Liver (tissue), 9 donors: ENCODE measurements around the gene CDK5R2. TPM values are rescaled to one million over a fixed set of nuclear protein-coding genes. Genes with fewer than 3 reads are reported as not detected.

ENCODE experiments used
- DNase-seq: peaks from one replicate; pipeline ENCODE4 v3.0.0-alpha.2; 2017; ENCODE audit warnings: low spot score
- H3K27ac ChIP-seq, 2 donors: one replicate each; pipeline ENCODE4 v1.7.0; 2013; ENCODE audit warnings: inconsistent platforms in 2 of 2, low read length in 2 of 2, control low read depth in 1 of 2, low read depth in 1 of 2, mild to moderate bottlenecking in 1 of 2
- H3K27me3 ChIP-seq, 4 donors: one replicate each; pipeline versions ENCODE4 v1.6.1 to v1.7.0; 2013; ENCODE audit warnings: low read length in 3 of 4, inconsistent platforms in 1 of 4, mild to moderate bottlenecking in 1 of 4, moderate library complexity in 1 of 4; ENCODE audit not compliant: control insufficient read depth in 4 of 4, insufficient read depth in 4 of 4
- H3K36me3 ChIP-seq, 4 donors: one replicate each; pipeline versions ENCODE4 v1.6.1 to v1.7.0; 2013; ENCODE audit warnings: low read length in 3 of 4, mild to moderate bottlenecking in 3 of 4, low read depth in 1 of 4, moderate library complexity in 1 of 4; ENCODE audit not compliant: control insufficient read depth in 4 of 4, insufficient read depth in 3 of 4
- H3K4me1 ChIP-seq, 4 donors: one replicate each; pipeline versions ENCODE4 v1.6.1 to v1.7.0; 2013; ENCODE audit warnings: low read length in 3 of 4, mild to moderate bottlenecking in 3 of 4, moderate library complexity in 1 of 4; ENCODE audit not compliant: control insufficient read depth in 4 of 4, insufficient read depth in 4 of 4
- H3K4me3 ChIP-seq, 3 donors: one replicate each; pipeline versions ENCODE4 v1.6.1 to v1.7.0; 2013; ENCODE audit warnings: low read length in 3 of 3, control low read depth in 1 of 3, low read depth in 1 of 3, mild to moderate bottlenecking in 1 of 3
- H3K9ac ChIP-seq, 2 donors: one replicate each; pipeline ENCODE4 v1.7.0; 2013; ENCODE audit warnings: low read length in 2 of 2, mild to moderate bottlenecking in 2 of 2, moderate library complexity in 2 of 2, control low read depth in 1 of 2, low read depth in 1 of 2
- H3K9me3 ChIP-seq, 4 donors: one replicate each; pipeline versions ENCODE4 v1.6.1 to v1.7.0; 2013; ENCODE audit warnings: low read length in 3 of 4; ENCODE audit not compliant: control insufficient read depth in 4 of 4
- EGR1 ChIP-seq, 2 donors: IDR thresholded peaks; 2 replicates each; pipeline ENCODE4 v1.6.1; 2016 to 2018; ENCODE audit warnings: antibody characterized with exemption in 2 of 2, low read depth in 2 of 2
- FOXA1 ChIP-seq: IDR thresholded peaks from 2 replicates; pipeline ENCODE4 v1.6.1; 2016; ENCODE audit warnings: antibody characterized with exemption
- GABPA ChIP-seq, 2 donors: IDR thresholded peaks in 1 of 2; conservative IDR thresholded peaks in 1 of 2; 2 replicates each; pipeline ENCODE4 v1.6.1; 2016; ENCODE audit warnings: antibody characterized with exemption in 2 of 2, mild to moderate bottlenecking in 1 of 2, moderate library complexity in 1 of 2
- HNF4A ChIP-seq, 2 donors: conservative IDR thresholded peaks; 2 replicates each; pipeline ENCODE4 v1.6.1; 2016; ENCODE audit warnings: antibody characterized with exemption in 2 of 2, mild to moderate bottlenecking in 2 of 2
- JUND ChIP-seq, 2 donors: IDR thresholded peaks; 2 replicates each; pipeline ENCODE4 v1.6.1; 2016; ENCODE audit warnings: antibody characterized with exemption in 2 of 2
- NR2F2 ChIP-seq: IDR thresholded peaks from 2 replicates; pipeline ENCODE4 v1.6.1; 2016; ENCODE audit warnings: antibody characterized with exemption
- RXRA ChIP-seq, 2 donors: IDR thresholded peaks; 2 replicates each; pipeline ENCODE4 v1.6.1; 2017 to 2018; ENCODE audit warnings: antibody characterized with exemption in 2 of 2, mild to moderate bottlenecking in 1 of 2
- SP1 ChIP-seq: IDR thresholded peaks from 2 replicates; pipeline ENCODE4 v1.6.1; 2018; ENCODE audit warnings: antibody characterized with exemption, mild to moderate bottlenecking
- WGBS: extraction: QIAGEN DNeasy Blood & Tissue Kit; methylation state at CpG from one replicate; pipeline ENCODE4 v1.1.7; 2013; 5-methylcytosine and 5-hydroxymethylcytosine counted together
- polyA plus RNA-seq, 2 donors: library from polyadenylated mRNA; stranded (reverse) in 1 of 2; unstranded in 1 of 2; fragments of 200-250 nt in 1 of 2; fragments of >200 nt in 1 of 2; fragmentation: Nextera tagmentation in 1 of 2; extraction: Ambion mirVana in 1 of 2; gene quantifications; one replicate each; pipeline versions ENCODE4 v1.2.1 to v1.2.3, GENCODE V29; 2013 to 2015
- total RNA-seq, 2 donors: library from RNA; depleted of rRNA; stranded (reverse); fragments of >200 nt; gene quantifications; one replicate each; pipeline ENCODE4 v1.2.3, GENCODE V29; 2014
- TF ChIP-seq, protein P1 (sequence below): IDR thresholded peaks from 2 replicates; pipeline ENCODE4 v1.6.1; 2016; ENCODE audit warnings: antibody characterized with exemption, mild to moderate bottlenecking
- TF ChIP-seq, protein P2 (sequence below): IDR thresholded peaks from 2 replicates; pipeline ENCODE4 v1.6.1; 2016; ENCODE audit warnings: antibody characterized with exemption
- TF ChIP-seq, protein P3 (sequence below): IDR thresholded peaks from 2 replicates; pipeline ENCODE4 v1.6.1; 2016; ENCODE audit warnings: antibody characterized with exemption
- TF ChIP-seq, protein P4 (sequence below): IDR thresholded peaks from 2 replicates; pipeline ENCODE4 v1.6.1; 2016; ENCODE audit warnings: antibody characterized with exemption
- TF ChIP-seq, protein P5 (sequence below): fragments of 150-350 bp; IDR thresholded peaks from 2 replicates; pipeline ENCODE4 v1.5.1; 2017; ENCODE audit warnings: improper control_type of control experiment, low read depth, low read length; ENCODE audit not compliant: missing input control
- donor health status: healthy.
- donor health status: healthy.
- donor health status: healthy.
- donor health status: healthy.
- donor health status: healthy.

CDK5R2 gene
- total and polyA plus RNA-seq, 4 donors, result not detected

DNA sequence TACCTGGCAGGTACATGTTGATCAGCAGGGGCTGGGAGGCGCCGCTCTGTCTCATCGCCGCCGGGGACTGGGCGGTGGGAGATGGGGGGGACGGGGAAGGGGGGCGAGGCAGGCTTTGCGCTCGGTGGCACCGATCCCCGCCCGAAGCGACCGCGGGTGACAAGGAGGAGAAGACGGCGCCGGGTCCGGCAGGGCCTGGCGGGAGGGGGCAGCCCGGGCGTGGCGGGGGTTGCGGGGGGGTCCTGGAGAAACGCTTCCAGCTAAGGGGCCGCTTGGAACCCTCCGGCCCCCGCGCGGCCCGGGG is 25.5 kb downstream of the CDK5R2 start, which contains the start of gene FEV:
Gene FEV, minus strand, starts transcription at position 164 of the 304 bp plus-strand sequence. Its CDS starts 109 bp downstream, at position 55.
- no peak within 1 kb of the TSS for H3K27ac ChIP-seq
- 4% methylated on average over 32 of the region's 32 CpGs for WGBS
- no peak for DNase-seq
- no peaks in the 10 kb centered on the region for H3K36me3 ChIP-seq
- TF ChIP-seq NR2F2 (no peak), SP1 (no peak), EGR1 (IDR thresholded peaks at IDR 0.05; ENCODE audit: low read depth in 2 of 2) (no peak), GABPA (IDR thresholded peaks at IDR 0.05 in 1 of 2, conservative IDR thresholded peaks at IDR 0.05 in 1 of 2) (no peak), FOXA1 (no peak), HNF4A (conservative IDR thresholded peaks at IDR 0.05) (no peak), RXRA (IDR thresholded peaks at IDR 0.05) (no peak)
- TF ChIP-seq, protein P1, sequence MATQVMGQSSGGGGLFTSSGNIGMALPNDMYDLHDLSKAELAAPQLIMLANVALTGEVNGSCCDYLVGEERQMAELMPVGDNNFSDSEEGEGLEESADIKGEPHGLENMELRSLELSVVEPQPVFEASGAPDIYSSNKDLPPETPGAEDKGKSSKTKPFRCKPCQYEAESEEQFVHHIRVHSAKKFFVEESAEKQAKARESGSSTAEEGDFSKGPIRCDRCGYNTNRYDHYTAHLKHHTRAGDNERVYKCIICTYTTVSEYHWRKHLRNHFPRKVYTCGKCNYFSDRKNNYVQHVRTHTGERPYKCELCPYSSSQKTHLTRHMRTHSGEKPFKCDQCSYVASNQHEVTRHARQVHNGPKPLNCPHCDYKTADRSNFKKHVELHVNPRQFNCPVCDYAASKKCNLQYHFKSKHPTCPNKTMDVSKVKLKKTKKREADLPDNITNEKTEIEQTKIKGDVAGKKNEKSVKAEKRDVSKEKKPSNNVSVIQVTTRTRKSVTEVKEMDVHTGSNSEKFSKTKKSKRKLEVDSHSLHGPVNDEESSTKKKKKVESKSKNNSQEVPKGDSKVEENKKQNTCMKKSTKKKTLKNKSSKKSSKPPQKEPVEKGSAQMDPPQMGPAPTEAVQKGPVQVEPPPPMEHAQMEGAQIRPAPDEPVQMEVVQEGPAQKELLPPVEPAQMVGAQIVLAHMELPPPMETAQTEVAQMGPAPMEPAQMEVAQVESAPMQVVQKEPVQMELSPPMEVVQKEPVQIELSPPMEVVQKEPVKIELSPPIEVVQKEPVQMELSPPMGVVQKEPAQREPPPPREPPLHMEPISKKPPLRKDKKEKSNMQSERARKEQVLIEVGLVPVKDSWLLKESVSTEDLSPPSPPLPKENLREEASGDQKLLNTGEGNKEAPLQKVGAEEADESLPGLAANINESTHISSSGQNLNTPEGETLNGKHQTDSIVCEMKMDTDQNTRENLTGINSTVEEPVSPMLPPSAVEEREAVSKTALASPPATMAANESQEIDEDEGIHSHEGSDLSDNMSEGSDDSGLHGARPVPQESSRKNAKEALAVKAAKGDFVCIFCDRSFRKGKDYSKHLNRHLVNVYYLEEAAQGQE, result no peak
- TF ChIP-seq, protein P2, sequence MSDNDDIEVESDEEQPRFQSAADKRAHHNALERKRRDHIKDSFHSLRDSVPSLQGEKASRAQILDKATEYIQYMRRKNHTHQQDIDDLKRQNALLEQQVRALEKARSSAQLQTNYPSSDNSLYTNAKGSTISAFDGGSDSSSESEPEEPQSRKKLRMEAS, result no peak
- TF ChIP-seq, protein P3, sequence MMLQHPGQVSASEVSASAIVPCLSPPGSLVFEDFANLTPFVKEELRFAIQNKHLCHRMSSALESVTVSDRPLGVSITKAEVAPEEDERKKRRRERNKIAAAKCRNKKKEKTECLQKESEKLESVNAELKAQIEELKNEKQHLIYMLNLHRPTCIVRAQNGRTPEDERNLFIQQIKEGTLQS, result no peak
- TF ChIP-seq, protein P4, sequence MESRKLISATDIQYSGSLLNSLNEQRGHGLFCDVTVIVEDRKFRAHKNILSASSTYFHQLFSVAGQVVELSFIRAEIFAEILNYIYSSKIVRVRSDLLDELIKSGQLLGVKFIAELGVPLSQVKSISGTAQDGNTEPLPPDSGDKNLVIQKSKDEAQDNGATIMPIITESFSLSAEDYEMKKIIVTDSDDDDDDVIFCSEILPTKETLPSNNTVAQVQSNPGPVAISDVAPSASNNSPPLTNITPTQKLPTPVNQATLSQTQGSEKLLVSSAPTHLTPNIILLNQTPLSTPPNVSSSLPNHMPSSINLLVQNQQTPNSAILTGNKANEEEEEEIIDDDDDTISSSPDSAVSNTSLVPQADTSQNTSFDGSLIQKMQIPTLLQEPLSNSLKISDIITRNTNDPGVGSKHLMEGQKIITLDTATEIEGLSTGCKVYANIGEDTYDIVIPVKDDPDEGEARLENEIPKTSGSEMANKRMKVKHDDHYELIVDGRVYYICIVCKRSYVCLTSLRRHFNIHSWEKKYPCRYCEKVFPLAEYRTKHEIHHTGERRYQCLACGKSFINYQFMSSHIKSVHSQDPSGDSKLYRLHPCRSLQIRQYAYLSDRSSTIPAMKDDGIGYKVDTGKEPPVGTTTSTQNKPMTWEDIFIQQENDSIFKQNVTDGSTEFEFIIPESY, result no peak
- TF ChIP-seq, protein P5, sequence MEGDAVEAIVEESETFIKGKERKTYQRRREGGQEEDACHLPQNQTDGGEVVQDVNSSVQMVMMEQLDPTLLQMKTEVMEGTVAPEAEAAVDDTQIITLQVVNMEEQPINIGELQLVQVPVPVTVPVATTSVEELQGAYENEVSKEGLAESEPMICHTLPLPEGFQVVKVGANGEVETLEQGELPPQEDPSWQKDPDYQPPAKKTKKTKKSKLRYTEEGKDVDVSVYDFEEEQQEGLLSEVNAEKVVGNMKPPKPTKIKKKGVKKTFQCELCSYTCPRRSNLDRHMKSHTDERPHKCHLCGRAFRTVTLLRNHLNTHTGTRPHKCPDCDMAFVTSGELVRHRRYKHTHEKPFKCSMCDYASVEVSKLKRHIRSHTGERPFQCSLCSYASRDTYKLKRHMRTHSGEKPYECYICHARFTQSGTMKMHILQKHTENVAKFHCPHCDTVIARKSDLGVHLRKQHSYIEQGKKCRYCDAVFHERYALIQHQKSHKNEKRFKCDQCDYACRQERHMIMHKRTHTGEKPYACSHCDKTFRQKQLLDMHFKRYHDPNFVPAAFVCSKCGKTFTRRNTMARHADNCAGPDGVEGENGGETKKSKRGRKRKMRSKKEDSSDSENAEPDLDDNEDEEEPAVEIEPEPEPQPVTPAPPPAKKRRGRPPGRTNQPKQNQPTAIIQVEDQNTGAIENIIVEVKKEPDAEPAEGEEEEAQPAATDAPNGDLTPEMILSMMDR, result no peak
- H3K9me3 ChIP-seq, result no peaks in the 10 kb centered on the region
- H3K27me3 ChIP-seq, result peaks cover 7 to 33% (median 20%) of the 10 kb centered on the region in 4 donors
- no peak within 1 kb of the TSS for H3K4me3 ChIP-seq
- peaks cover 5 to 26% (median 14%) of the 10 kb centered on the region in 4 donors for H3K4me1 ChIP-seq
- H3K9ac ChIP-seq, result no peak within 1 kb of the TSS

DNA sequence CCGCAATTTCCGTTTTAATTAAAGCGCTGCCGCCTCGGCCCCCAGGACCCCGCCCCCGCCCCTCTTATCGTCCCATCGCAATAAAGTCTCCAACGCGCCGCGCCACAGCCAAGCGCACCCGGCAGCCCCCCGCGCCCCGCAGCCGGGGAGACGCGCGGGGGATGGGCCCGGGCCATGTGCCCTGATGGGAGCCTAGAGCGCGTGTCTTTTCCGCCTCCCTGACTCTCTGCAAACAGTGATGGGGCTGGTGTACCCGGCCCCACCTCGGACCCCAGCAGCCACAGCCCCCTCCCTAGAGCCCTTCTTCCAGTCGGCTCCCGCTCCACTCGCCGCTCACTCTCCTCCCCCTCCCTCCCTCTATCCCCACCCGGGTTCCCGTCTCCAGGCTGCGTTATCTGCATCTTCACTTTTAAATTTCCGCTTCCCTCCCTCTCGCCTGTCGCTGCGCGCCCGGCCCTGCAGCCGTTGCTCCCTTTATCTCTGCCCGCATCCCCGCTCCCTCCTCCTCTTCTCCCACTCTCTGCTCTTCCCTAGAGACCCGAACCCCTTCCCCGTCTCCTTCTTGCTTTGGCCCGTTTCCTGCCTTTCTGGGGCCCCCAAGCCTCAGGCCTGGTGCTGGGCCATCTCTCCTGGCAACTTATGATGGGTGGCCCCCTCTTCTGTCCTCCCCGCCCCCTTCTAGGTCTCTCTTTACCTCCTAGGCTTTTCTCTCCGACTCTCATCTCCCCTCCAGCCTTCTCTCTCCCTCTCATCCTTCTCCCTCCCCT is 26.0 kb downstream of the CDK5R2 start:
- DNase-seq, result no peak
- 7% methylated on average over 49 of the region's 49 CpGs for WGBS
- Histone ChIP-seq H3K4me3 (no peak overlapping the region), H3K4me1 (peaks cover 5 to 24% (median 13%) of the 10 kb centered on the region in 4 donors), H3K36me3 (no peaks in the 10 kb centered on the region), H3K27ac (no peak overlapping the region), H3K27me3 (peaks cover 7 to 35% (median 21%) of the 10 kb centered on the region in 4 donors), H3K9me3 (no peaks in the 10 kb centered on the region), H3K9ac (no peak overlapping the region)
- TF ChIP-seq JUND (IDR thresholded peaks at IDR 0.05) (no peak), EGR1 (IDR thresholded peaks at IDR 0.05; ENCODE audit: low read depth in 2 of 2) (no peak), GABPA (IDR thresholded peaks at IDR 0.05 in 1 of 2, conservative IDR thresholded peaks at IDR 0.05 in 1 of 2) (no peak)
- TF ChIP-seq, protein P3, result no peak
- TF ChIP-seq, protein P1, result no peak
